HG03159 (cell line): ENCODE measurements around the gene PSME2.

Source experiments
- ATAC-seq: cut with Tn5 transposase; IDR thresholded peaks from one replicate; pipeline ENCODE4 v1.9.1; 2021; ENCODE audit warnings: mild to moderate bottlenecking, moderate library complexity; ENCODE audit not compliant: unreplicated experiment

Gene PSME2

GRCh38 chr14:24136684-24137528 lies 9.5 kb downstream of the PSME2 start:
- ATAC-seq = no peak

GRCh38 chr14:24135834-24136683 lies 10.4 kb downstream of the PSME2 start, which contains the start of gene PSME1:
PSME1 (plus strand) TSS chr14:24136194; CDS start chr14:24136263, 69 bp downstream.
- ATAC-seq = peak; percentile 81

GRCh38 chr14:24135584-24135833 lies 10.9 kb downstream of the PSME2 start:
- peak; percentile 15 for ATAC-seq

- ATAC-seq = no peak
Observed at GRCh38 chr14:24133735-24134134, 12.7 kb downstream of the PSME2 start.

- no peak for ATAC-seq
Observed at GRCh38 chr14:24132976-24133375, 13.4 kb downstream of the PSME2 start.

- ATAC-seq = no peak
Observed at GRCh38 chr14:24132061-24132685, 14.2 kb downstream of the PSME2 start.

- ATAC-seq = no peak
Observed at GRCh38 chr14:24131549-24131966, 14.9 kb downstream of the PSME2 start.

- ATAC-seq = no peak
Observed at GRCh38 chr14:24130717-24131548, 15.5 kb downstream of the PSME2 start.

- no peak for ATAC-seq
Observed at GRCh38 chr14:24130380-24130716, 16.1 kb downstream of the PSME2 start, which contains the start of gene FITM1. FITM1 (plus strand) TSS chr14:24130659; CDS start chr14:24131564, 905 bp downstream.

- no peak for ATAC-seq
Observed at GRCh38 chr14:24129410-24129998, 16.9 kb downstream of the PSME2 start.

GRCh38 chr14:24127673-24128072 lies 18.7 kb downstream of the PSME2 start:
- no peak for ATAC-seq

- ATAC-seq = no peak
Observed at GRCh38 chr14:24126939-24127338, 19.5 kb downstream of the PSME2 start.

- ATAC-seq = no peak
Observed at GRCh38 chr14:24123424-24124417, 22.7 kb downstream of the PSME2 start.

GRCh38 chr14:24122898-24123297 lies 23.5 kb downstream of the PSME2 start:
- ATAC-seq = no peak

- no peak for ATAC-seq
Observed at GRCh38 chr14:24122416-24122815, 24.0 kb downstream of the PSME2 start.

GRCh38 chr14:24121210-24121609 lies 25.2 kb downstream of the PSME2 start:
- no peak for ATAC-seq

GRCh38 chr14:24119691-24120090 lies 26.7 kb downstream of the PSME2 start:
- ATAC-seq = no peak

- no peak for ATAC-seq
Observed at GRCh38 chr14:24117179-24117578, 29.2 kb downstream of the PSME2 start.
